Measurements from ENCODE around the gene GALNT10.

The GALNT10 gene

DNA sequence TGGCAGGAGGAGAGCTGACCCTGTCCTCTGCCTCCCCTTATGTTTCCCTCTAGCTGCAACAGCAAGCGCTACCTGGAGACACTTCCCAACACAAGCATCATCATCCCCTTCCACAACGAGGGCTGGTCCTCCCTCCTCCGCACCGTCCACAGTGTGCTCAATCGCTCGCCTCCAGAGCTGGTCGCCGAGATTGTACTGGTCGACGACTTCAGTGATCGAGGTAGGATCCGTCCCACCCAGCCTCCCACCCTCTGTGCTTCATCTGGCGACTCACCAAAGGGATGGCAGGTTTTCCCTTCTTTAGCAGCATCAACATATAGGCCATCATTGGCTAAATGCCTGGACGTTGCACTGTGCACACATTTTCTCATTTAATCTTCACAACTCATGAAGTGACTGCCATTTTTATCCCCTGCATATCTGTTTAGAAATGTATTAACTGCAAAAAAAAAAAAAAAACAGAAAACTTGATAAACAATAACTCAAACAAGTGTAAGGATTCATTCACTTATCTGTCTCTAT is 139.0 kb downstream of the GALNT10 start:
- no peak for DNase-seq

DNA sequence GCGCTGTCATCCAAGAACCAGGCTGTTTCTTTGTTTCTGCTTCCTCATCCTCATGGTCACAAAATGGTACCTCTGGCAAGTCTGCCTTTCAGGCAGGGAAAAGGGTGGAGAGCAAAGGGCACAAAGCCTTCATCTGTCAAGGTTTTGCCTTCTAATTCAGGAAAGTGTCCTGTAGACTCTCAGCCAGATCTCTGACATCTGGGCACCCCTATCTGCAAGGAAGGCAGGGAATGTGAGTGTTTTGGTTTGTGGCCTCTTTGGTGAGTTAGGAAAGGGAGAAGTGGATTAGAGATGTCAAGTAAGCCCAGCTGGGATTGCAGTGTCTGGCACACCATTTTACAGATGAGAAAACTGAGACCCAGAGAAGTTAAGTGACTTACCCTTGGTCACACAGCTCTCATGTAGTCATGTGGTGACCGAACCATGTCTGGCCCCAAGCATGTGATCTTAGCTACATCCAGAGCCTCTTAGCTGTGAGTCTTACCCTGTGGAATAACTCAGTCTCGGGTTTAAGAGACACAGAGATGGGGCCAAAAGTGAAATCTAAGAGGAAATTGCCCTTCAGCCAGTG is 139.6 kb downstream of the GALNT10 start:
- DNase-seq, result no peak

DNA sequence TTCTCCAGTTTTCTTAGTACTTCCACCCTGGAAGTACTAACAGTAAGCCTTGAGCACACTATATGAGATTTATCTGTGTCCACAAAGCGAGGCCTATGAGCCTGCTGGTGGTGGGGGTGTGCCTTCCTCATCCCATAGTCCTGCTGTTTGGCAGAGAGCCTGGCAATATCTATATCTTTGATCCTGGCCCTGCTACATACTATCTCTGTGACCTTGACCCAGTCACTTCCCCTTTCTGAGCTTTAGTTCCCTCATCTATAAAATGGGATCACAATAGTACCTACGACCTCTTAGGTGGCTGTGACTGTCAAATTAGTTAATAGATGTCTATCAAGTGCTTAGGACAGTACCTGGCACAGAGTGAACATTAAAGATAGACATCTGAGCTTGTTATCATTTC is 140.7 kb downstream of the GALNT10 start:
- no peak for DNase-seq

DNA sequence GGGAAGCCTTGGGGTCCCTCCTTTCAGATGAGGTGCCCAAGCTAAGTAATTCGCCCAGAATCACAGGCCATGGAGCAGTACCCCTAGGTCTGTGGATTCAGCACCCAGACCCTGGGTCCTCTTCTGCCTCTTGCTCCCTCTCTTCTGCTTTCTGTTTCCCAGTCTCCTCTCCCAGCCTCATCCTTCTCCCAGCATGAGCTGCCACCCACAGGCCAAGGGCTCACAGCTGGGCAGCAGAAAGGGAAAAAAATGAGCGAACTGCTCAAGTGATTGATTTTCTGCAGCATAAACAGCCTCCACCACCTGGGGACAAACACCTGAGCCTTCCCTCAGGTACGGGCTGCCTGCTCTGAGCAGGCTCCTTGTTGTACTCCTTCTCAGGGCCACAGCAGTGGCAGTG is 141.4 kb downstream of the GALNT10 start:
- DNase-seq, result no peak

DNA sequence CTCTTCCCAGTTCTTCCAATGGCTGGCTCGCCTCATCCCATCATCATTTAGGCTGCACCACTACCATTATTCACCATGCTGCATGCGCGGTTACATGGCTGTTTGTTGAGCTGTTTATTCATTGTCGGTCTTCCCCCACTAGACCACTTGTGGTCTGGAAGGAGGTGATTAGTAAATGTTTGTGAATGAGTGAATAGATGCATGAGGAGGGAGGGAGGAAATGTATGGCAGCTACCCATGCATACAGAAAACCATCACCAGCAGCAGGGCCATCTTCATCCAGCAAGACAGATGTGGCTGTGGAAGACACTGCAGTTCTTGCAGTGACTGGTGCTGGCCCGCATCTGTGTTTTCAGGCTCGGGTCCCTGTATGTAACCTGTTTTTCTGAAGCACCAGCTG is 141.9 kb downstream of the GALNT10 start:
- DNase-seq, result no peak

DNA sequence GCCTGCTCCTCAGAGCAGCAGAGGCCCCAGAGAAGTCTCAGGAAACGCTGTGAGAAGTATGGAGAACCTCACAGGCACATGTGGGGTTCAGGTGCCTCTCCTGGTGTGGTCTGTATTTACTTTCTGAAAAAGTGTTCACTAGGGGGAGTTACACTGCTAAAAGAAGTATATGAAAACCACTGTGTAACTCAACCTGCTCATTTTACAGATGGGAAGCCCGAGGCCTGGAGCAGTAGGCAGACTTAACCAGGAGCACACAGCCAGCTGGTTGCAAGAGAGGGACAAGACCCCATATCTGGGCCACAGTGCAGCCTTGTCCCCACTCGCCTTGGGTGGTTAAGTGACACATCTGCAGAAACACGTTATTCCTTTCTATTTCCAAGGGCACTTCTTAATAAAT is 142.5 kb downstream of the GALNT10 start:
- DNase-seq, result no peak

DNA sequence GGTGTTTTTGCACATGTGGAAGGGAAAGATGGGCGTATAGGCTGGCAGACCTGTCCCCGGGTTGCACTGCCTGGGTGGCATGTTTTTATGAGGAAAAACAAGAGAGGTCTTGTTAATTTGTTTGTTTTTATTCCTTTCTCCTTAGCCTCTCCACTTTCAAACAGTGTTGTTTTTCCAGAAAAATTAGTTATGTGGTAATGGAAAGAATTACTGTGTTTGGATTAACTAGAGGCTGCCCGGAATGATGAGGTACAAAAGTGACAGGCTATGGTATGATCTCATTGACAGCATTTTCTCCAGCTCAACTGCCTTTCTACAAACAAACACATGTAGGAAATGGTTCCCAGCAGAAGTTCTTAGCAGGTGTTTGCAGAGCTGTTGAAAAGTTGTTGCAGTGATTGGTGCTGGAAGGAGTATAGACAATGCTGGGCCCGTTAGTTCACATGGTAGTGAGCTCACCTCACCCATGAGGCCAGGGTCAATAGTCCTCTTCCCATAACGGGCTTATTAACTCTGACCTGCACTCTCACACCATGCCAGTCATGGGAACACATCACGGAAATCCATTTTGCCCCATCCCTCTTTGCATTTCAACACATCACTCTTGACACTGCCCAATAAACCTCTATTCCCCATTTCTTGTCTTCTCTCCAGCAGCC is 144.0 kb downstream of the GALNT10 start:
- DNase-seq, result no peak

DNA sequence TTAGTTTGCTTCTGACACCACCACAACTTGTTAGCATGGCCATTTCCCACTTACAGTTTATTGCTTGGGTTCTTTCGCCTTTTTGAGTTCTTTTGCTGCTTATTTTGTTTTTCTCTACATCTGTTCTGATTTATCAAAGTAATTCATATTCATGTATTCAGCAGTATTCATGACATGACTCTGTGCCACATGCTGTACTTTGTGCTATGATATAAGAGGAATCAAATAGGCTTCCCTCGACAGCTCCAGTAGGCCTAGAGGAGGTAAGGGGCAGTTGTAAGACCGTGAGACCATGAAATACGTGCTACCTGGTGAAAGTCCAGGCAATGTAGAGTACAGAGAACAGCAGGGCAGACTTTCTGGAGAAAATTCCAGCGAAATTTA is 144.5 kb downstream of the GALNT10 start:
- DNase-seq, result no peak

DNA sequence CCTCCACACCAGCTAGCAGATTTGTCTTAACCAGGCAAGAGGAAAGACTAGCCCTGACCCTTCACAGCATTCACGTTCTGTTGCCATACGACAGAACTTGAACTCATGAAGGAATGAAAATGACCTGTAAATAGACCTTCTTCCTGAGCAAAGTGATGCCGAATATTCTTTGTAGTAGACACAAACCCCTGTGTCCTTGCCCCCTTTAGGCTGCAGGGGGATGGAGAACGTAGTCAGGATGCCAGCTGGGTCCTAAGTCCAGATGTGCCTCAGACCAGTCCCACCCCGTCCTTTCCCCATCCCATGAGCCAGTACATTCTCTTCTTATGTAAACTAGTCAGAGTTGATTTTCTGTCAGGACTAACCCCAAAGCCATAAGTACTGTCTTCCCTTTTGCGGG is 151.1 kb downstream of the GALNT10 start:
- DNase-seq, result no peak

DNA sequence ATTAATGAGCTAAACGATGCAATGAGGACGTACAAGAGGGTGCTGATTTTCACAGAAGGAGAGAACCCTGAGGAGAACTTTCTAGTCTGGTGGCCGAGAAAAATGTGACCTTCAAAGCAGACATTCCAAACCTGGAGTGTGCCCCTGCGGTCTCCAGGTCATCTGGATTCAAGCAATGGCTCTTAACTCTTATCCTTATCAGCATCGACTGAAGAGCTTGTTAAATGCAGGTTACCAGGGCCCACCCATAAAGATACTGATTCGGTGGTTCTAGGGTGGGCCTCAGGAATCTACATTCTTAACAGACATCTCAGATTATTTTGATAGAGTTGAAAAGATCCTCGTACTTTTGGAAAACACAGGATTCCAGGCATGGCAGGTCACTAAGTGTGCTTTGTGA is 151.7 kb downstream of the GALNT10 start:
- DNase-seq, result no peak

DNA sequence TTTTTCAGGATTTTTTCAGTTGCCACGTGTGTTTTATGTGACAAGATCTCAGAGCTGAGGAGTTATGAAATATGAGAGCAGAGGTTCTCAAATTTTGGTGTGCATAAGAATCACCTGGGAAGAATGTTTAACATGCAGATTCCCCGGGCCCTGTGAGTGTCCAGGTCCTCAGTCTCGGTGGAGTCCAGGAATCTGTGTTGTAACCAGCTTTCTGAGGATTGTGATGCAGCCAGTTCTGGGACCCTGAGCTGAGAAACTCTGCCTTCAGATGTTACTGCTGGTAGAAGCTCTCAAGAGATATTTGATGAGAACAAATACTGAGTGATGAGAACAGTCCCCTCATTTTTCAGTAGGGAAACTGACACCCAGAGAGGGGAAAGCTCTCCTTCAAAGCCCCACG is 152.4 kb downstream of the GALNT10 start:
- no peak for DNase-seq

DNA sequence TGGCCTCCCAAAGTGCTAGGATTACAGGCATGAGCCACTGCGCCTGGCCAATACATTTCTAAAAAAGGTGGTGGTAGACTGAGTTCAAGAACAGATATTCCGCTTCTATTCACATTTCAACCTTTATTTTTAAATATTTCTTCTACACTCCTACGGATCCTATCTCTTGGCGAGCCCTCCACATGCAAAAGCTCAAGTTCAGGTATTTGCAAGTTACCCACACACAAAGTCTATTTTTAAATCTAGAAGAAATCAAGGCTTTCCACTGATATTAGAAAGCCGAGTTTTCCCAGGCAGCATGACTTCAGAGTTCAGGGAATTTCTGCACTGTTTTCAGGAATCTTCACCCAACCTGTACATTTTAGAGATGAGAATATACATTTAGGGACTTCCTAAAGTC is 153.9 kb downstream of the GALNT10 start:
- no peak for DNase-seq

DNA sequence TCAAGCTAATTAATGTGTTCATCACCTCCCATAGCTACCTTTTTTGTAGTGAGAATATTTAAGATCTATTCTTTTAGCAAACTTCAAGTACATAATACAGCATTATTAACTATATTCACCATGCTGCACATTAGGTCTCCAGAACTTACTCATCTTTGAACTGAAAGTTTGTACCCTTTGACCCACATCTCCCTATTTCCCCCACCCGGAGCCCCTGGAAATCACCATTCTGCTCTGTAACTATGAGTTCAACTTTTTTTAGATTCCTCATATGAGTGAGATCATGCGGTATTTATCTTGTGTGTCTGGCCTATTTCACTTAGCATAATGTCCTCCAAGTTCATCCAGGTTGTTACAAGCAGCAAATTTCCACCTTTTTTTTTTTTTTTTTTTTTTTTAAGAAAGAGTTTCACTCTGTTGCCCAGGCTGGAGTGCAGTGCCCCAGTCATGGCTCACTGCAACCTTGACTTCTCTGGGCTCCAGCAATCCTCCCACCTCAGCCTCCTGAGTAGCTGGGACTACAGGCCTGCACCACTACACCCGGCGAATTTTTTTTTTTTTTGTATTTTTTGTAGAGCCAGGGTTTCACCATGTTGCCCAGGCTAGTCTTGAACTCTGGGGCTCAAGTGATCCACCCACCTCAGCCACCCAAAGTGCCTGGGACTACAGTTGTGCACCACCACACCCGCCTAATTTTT is 154.9 kb downstream of the GALNT10 start:
- no peak for DNase-seq

DNA sequence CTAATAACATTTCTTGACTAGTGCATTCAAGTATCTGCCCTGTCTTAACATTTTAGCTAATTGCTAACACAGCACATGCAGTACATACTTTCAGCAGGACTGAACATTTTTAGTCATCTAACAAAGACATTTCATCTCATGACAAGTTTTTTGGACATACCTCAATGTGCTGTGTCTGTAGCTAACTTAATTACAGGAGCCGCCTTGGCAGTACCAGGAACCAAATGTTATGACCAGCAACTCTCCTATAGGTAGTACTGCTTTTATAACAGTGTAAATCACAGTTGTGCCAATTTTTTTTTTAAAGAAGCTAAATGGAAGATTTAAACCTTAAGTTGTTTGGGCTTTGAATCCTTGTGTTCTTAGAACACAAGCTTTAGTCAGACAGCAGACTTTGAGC is 155.9 kb downstream of the GALNT10 start:
- no peak for DNase-seq

DNA sequence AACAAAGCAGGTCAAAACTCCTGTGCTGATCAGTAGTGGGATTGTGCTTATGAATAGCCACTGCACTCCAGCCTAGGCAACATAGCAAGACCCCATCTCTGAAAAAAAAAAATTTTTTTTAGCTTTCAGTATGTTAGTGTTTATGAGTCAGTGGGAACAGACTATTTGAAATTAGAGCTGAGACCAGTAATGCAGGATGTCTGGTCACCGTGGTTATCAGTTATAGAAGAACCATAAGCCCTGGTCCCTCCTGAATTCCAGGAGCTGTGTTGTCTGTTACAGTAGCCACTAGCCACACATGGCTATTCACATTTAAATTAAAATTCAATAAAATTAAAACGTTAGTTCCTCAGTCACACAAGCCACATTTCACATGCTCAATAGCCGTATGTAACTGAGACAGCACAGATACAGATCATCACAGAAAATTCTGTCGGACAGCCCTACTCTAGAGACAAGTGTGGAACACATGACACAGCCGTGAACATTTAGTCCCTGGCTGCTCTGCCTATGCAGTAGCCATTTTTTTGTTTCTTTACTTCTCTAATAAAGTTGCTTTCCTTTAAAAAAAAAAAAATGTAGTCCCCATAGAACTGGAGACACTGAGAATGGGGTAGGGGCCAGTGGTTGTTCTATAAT is 159.2 kb downstream of the GALNT10 start:
- no peak for DNase-seq

DNA sequence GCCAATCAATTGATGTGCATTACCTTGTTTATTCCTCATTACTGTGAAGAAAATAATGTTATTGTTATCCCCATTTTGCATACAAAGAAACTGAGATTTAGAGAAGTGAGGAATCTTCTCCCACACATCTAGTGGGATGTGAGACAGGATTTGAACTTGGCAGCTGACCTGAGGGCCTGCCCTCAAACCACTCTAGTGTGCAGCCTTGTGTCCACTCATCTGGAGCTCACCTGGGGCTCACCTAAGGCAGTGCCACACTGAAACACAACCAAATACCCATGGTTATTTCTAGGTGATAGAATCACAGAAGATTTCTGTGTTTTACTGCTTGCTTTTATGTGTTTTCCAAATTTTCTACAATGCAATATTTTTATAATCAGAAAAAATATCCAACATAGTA is 160.6 kb downstream of the GALNT10 start:
- no peak for DNase-seq

DNA sequence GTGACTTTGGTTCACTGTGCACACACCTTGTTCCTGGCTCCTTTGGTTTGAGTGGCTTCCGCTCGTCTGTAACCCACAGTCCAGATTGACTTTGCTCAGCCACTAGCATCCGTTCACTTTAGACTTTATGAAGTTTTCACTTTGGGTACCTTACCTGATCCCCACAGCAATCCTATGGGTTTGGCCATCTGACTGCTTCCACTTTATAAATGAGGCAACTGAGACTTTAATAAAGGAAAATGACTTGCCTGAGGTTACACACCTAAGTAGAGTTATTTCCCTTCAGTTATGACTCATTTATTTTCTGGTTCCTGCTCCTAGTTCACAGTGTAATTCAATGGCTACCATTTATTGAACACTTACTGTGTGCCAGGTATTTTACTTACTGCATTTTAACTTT is 161.0 kb downstream of the GALNT10 start:
- DNase-seq, result no peak

DNA sequence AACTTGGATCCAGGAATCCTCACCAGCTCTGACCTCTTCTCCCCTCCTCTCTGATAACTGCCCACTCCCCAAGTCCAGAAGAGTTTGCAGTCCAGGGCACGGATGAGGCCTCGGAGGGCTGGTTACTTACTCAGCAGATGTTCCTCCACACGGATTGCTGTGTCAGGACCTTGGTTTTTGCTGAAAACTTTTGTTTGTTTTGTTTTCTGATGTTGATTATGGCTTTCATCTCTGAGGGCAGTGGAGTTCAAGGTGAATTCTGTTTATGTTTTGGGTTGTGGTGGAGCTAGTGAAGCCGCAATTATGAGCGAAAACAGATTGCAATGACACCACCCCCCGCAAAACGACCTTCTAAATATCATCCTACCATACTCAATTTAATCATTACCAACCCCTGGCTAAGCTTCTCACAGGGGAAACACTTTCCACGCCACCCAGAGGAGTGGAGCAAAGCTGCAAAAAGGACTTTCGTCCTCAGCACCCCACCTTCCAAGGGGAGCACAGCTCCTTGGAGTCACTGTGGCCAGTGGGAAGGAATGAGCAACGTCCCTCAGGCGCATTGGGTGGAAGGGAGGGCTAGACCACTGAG is 162.5 kb downstream of the GALNT10 start:
- no peak for DNase-seq

DNA sequence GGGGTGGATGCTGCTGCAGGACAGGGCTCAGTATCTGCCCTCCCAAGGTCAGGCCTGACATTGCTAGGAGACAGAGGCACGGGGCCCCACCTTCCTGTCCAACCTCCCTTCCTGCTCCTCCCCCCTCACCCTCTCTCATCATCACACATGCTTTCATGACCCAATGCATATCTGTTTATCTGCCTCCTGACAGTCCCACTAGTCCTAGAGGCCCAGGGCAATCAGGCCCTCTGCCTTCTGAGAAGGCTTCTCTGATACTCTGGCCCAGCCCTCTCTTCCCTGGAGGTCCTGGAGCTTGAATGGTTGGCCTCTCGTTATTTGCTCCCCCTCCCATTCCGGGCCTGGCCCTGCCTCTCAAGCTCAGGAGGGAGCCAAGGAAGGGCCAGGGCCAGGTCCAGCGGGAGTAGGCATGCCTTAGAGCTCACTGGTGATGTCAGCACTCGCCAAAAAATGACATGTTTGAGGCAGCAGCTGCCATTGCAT is 164.6 kb downstream of the GALNT10 start:
- no peak for DNase-seq

DNA sequence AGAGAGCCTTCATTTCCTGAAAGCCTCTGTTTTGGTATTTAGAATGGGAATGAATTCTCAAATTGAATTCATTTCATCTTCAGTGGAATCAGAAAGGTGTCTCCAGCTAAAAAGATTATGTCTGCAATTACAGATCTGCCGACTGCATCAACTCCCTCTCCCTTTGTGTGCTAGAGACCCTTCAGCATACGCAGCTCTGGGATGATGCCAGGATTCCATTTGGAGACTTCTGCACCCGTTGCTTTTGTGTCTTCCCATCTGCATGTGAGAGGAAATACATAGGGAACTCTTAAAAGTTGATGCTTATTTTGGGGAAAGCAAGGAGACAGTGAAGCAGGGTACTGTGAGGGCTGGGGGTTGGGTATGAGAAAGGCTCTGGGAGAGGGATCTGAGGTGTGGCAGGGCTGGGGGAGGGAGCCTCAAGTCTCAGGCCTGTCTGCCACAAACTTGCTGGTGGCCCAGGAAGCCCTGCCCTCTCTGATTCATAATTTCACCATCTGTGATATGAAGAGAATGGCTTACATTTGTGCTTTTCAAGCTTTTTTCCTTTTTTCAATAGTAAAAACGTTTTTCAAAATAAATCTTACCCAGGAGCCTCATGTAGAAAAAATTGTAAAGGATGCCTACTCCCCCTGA is 165.6 kb downstream of the GALNT10 start:
- no peak for DNase-seq

DNA sequence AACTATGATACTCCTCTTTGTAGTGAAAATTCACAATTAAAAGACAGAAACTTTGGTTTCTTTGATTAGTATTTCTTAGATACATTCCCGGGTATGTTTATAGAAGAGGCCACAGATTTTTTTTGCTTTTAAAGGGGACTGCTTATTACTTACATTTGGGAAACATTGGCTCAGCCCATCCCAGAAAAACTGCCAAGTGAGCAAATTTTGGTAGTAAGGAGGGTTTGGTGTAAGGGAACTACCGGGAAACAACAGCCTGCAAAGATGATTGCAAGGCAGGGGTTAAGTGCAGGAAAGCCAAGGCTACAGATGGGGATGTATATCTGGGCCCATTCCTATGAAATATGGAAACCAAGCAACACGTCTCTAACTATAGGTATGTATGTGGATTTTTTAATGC is 166.4 kb downstream of the GALNT10 start:
- DNase-seq, result no peak

DNA sequence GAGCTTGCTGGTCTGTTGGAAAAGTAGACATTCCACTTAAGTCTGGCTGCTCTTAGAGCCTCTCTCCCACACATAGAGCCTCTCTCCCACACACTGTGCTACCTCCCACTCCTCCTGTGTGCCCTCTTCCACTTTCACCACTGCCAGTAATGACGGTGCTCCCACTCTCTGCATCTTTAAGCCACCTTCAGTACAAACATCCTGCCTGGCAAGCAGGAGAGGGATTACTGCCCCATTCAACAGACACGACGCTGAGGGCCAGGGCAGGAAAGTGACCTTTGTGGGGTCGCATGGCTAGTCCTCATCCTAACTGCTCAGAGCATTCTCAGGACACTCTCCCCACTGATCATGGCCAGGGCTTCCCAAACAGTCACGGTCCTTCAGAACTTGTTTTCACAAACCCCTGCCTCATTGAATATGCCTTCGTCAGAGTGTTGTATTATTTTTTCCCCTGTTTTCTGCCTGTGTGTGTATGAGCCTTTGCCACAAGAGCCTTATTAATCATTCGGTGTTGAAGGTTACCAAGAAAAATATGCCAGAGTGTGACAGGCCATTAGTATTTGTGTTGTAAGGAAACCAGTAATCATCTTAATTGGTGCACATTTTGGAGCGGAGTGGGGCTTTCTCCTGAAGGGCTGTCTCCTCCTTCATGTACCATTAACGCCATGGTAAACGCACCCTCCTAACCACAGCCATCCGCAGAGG is 168.1 kb downstream of the GALNT10 start:
- DNase-seq, result no peak
